GM21717 (cell line): ENCODE results near the gene ERMARD.

Experiments
- ATAC-seq: cut with Tn5 transposase; IDR thresholded peaks from one replicate; pipeline ENCODE4 v1.9.1; 2021; ENCODE audit warnings: mild to moderate bottlenecking, moderate library complexity; ENCODE audit not compliant: unreplicated experiment

The ERMARD gene

GRCh38 chr6:169782966-169783365, 31.5 kb downstream of the ERMARD start:
- ATAC-seq = no peak

- ATAC-seq = no peak
Measured at GRCh38 chr6:169783401-169783800, 32.0 kb downstream of the ERMARD start.

DNA sequence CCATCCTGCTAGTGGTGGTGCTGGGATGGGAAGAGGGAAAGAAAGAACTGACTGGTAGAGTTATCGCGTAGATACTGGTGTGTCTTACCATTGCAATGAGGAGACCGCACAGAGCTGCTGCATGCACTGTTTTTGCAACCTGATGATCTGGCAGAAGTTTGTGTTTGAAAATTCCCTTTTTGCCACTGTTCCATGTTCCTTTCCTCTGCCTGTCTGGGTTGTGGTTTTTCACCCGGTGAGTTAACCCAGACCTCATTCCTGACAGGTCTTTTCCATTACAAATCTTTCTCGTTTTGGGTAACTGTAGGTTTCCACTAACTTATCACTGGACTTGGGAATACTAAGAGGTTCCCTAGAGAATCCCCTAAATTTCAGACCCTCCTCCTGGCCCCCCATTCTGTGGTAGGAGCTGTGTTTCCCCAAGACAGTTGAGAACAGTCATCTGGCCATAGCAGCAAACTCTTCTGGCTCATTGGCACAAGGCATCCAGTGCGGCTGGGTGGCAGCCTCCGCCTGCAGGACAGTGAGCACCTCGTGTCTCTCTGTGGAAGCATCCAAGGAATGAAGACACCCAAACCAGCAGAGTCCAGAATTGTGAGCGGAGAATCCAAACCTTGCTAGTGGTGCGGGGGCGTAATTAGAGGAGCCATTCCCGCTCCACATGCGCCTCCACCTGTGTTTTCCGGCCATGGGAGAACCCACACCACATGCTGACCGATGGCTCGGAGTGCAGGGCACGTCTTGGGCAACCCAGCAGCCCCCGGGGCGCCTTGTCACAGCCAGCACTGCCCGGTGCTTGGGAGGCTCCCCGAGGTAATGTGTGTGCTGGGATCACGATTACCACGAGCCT, 32.8 kb downstream of the ERMARD start:
- no peak for ATAC-seq

DNA sequence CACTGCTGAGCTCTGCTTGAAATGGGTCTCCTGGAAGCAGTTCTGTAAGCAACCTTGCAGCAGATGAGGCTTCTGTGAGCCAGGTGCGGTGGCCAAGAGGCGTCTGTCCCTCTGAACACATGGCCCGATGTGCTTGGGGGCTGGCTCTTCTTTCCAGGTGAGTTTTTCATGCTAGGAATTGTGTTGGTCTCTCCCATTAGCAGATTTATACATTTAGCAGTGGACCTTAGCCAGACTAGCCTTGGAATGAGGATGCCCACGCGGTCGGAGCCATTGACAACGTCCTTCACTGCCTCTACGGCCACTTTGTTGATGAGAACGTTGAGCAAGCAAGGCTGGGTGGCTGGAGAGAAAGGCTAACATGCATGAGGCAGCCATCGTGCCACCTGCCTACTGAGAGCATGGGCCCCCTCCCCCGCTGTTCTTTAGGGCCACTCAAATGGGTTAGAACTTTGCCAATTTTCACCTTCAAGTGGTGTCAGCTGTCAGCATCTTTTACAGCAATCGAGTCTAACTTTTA, 33.5 kb downstream of the ERMARD start:
- ATAC-seq = no peak

DNA sequence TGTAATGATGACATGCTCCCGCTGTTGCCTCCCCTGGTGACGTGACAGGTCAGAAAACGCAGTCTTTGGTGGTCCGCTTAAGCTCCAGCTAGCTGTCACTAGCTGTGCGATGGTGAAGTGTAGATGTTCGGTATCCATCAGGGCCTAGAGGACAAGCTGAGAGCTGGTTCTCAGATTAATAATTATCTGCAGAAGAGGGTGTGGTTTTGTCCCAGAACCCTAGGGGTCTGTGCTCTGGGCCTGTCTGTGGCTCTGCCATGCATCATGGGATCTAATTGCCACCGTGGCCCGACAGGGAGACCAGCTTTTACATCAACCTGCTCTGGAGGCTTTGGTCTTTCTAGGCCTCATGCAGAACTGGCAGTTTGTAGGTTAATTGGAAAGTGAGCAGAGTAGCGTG, 34.1 kb downstream of the ERMARD start:
- no peak for ATAC-seq

GRCh38 chr6:169786349-169786748, 34.9 kb downstream of the ERMARD start:
- ATAC-seq = no peak

DNA sequence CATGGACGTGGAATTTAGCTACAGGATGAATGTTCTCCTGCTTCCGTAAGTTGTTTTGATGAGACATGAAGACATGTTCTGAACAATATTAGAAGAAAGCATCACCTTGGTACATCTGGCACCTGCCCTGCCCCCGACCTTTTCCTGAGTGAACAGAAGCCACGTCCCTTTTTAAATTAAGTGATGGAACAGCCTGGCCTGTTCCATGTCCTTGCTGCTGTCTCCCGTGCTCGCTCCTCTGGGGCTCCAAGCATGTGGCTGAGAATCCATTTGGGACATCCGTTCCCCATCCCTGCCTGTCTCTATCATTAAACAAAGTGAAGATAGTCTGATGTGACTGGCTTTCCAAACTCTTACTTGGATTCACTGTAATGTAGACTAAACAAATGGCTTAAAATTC, 36.4 kb downstream of the ERMARD start:
- ATAC-seq = no peak

DNA sequence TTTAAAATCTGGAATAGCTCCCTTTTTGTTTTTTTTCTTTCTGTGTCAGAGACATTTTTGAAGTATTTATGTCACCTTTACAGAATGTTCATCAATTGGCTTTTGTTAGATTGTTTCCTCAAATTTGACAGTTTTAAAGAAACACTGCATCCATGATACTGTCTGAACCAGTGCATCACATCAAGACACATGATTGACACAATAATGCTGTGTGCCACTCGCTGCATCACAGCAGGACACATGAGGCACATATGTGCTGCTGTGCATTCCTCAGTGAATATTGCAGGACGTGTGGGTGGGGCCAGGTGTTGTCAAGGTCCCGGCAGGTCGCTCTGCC, 37.4 kb downstream of the ERMARD start:
- no peak for ATAC-seq

GRCh38 chr6:169789146-169789943, 37.9 kb downstream of the ERMARD start:
- no peak for ATAC-seq

- ATAC-seq = peak; percentile 95
Measured at GRCh38 chr6:169789944-169790927, 38.8 kb downstream of the ERMARD start.

DNA sequence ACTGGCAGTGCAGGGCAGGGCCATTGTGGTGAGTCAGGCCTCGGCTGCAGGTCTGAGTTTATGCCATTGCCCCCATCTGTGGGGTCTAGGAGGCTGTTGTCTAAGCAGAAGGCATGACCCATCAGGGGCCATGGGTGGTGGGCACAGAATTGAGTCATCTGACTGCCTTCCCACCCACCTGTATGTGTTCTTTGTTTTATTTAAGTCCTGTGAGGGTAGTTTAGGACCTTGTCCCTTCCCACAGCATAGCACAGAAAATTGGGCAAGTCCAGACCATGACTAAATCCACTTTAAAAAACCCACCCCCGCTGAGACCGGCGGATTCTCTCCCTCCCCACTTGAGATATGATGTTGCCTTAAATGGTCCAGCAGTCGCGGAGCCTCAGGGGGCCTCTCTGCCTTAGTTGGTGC, 40.3 kb downstream of the ERMARD start:
- ATAC-seq = no peak

GRCh38 chr6:169792306-169793015, 41.0 kb downstream of the ERMARD start:
- no peak for ATAC-seq

DNA sequence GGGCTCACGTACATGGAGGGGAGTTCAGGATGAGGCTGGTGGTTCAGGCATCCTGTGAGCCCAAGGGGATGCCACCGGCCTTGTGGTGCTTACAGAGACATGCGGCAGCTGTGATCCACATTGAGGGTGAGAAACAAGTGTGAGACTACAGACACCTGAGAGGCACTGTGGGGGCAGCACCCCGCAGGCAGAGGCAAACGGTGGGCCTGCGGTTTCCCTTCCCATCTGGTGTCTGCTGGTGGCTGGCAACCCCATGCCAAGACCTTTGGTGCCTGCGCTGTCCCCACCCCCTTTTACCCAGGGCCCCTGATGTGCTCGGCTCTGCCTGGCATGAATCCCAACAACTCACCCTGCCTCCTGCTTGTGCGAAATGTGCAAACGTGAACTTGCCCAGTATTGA, 42.0 kb downstream of the ERMARD start:
- no peak for ATAC-seq

DNA sequence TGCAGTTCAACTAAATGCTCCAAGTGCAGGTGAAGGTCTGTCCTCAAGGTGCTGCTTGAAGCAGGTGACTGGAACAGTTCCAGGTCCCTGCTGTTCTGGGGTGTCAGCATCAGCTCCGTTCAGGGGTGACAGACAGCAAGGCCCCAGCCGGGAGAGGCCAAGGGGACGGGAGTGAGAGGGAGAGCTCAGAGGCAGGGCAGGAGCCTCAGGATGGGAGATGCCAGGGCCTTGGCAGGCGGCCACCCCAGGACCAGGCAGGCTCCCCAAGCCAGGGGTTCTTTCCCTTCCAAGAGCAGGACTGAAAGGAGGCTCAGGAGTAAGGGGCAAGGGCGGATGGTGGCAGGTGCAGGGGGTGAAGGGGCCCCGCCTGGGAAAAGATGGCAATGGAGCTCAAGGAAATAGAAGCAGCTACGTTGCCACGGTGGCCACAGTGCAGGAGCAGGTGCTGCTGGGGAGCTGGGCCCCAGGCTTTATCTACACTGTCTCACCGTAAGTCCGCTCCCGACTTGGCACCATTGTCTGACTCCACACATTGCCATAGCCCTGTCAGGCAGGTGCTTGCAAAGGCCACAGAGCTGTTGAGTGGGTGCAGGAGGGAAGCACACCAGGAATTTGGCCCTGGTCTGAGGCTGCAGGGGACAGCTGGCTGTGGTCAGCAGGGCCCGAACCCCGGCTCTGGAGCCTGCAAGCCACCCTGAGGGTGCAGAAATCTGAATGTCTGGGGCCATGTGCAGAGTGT, 43.1 kb downstream of the ERMARD start:
- no peak for ATAC-seq

DNA sequence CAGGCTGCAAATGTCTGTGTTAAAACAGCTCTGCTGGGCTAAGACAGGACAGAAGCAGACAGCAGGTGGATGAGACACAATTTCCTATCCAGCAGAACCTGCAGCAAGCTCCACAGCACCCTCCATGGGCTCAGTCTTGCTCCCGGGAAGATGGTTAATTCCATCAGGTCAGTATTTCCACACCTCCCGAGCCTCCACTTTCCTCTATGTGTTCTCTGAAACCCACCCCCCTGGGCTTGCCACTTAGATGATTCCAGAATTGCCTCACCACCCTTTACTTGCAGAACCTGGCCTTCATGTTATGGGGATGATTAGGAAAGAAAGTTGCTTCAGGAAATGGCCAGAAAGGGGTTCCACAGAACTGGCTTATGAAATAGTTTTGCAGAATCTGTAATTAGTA, 43.8 kb downstream of the ERMARD start:
- ATAC-seq = no peak

GRCh38 chr6:169798764-169799473, 47.5 kb downstream of the ERMARD start:
- no peak for ATAC-seq

DNA sequence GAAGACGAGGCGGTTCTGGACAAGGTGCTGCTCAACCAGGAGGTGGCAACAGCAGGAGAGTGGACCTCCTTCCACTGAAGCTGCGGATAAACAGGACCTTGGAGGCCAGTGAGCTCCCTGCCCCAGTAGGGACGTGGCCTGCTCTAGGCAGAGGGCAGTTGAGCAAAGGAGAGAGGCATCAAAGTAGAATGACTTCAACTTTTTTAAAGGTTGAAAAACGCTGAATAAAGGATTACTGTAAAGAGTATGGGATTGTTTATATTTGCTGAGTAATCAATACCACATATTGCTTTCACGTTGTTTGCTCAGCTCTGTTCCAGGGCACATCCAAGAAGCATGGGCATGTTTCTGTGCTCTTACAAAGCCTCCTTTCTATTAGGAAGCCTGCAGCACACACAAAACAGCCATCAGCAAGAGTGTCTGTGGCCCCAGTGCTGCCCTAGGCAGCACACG, 48.1 kb downstream of the ERMARD start:
- ATAC-seq = no peak

DNA sequence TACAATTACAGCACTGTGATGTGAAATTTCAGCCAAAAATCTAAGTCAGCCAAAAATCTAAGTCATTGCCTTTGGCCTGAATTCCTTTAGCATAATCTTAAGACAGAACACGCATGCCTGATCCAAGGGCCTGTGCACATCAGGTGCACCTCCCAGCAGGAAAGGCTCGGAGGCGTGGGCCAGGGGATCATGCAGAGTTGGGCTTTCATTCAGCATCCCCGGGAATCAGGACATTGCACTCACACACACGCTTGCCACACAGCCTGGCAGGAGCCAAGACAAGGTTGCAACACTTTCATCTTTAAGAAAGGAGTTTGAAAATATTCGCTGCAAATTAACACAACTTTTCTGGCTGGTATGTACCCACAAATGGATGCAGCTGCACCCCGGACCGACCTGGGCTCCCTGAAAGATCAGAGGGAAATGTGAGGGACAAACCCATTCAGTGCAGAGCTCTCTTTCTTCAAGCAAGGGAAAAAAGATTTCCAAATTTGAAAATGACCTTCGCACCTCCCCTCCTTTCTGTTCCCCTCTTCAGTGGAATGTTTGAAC, 48.8 kb downstream of the ERMARD start:
- no peak for ATAC-seq
